Cardiac fibroblast (primary cell): Measurements from ENCODE around the gene GGTLC1.
"Not testable (repeated sequence)": the region's sequence is repeated elsewhere in the genome, so short reads cannot be mapped to it uniquely, and the experiment has no call there.

Experiments
- DNase-seq, 2 donors: peaks; one replicate each; pipeline versions ENCODE4 v3.0.0 to v3.0.0-alpha.2; 2010; ENCODE audit warnings: low read depth in 2 of 2
- H3K4me3 ChIP-seq, 2 donors: replicated peaks in 1 of 2; 1 replicate in 1 of 2; 2 replicates in 1 of 2; pipeline ENCODE4 v1.5.1; 2011; ENCODE audit warnings: low read depth in 2 of 2, low read length in 2 of 2, mild to moderate bottlenecking in 2 of 2, moderate library complexity in 1 of 2
- TF ChIP-seq, protein P1 (sequence below): IDR thresholded peaks from one replicate; pipeline ENCODE4 v1.5.1; 2011; ENCODE audit warnings: low read depth, mild to moderate bottlenecking, low read length, inconsistent platforms

Gene GGTLC1

DNA sequence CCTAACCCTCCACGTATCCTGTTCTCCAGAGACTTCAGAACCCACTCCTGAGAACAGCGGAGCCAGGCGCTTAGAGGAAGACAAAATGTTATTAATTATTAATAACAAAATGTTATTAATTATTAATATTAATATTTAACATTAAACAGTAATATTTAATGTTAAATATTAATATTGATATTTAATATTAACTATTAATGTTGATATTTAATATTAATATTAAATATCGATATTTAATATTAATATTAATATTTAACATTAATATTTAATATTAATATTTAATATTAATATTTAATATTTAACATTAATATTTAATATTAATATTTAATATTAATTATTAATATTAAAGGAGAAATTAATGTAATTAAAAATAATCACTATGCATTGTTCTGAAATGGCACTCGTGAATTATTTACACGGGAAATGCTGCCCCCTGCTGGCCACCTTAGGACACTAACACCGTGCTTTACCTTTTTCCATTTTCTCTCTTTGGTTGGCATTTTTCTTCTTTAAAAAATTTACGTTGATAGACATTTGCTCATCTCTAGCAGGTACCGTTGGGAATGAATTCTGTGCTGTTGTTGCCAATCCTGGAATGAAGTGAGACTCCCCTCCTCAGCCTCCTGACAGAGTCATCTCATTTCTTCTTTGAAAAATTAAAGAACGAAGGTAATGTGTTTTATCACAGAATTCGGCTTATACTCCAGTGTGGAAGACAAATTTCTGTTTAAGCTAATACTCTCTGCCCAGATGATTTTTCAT lies 7.5 kb upstream of the GGTLC1 start:
- H3K4me3 ChIP-seq, result no peak overlapping the region
- DNase-seq, result peak; percentile 50 to 54
- TF ChIP-seq, protein P1, sequence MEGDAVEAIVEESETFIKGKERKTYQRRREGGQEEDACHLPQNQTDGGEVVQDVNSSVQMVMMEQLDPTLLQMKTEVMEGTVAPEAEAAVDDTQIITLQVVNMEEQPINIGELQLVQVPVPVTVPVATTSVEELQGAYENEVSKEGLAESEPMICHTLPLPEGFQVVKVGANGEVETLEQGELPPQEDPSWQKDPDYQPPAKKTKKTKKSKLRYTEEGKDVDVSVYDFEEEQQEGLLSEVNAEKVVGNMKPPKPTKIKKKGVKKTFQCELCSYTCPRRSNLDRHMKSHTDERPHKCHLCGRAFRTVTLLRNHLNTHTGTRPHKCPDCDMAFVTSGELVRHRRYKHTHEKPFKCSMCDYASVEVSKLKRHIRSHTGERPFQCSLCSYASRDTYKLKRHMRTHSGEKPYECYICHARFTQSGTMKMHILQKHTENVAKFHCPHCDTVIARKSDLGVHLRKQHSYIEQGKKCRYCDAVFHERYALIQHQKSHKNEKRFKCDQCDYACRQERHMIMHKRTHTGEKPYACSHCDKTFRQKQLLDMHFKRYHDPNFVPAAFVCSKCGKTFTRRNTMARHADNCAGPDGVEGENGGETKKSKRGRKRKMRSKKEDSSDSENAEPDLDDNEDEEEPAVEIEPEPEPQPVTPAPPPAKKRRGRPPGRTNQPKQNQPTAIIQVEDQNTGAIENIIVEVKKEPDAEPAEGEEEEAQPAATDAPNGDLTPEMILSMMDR, result peak; percentile 67

DNA sequence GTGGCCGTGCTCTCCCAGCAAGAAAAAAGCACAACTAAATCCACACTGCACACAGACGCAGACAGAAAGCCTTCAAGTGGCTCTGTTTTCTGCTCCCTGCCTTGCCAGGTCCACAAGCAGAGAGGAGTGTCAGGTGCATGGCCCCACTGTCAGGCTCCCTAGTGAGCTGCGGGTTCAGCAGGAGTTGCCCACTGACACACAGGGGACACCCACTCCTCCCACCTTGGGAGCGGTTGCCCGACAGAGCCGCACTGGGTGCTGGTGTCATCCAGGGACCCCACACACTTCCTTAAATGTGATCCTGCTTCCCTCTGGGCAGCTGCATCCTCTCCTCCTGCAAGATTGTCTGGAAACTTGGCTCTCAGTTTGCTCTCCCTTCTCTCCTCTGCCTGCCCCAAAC lies 6.7 kb upstream of the GGTLC1 start:
- H3K4me3 ChIP-seq, DNase-seq: not testable (repeated sequence)

DNA sequence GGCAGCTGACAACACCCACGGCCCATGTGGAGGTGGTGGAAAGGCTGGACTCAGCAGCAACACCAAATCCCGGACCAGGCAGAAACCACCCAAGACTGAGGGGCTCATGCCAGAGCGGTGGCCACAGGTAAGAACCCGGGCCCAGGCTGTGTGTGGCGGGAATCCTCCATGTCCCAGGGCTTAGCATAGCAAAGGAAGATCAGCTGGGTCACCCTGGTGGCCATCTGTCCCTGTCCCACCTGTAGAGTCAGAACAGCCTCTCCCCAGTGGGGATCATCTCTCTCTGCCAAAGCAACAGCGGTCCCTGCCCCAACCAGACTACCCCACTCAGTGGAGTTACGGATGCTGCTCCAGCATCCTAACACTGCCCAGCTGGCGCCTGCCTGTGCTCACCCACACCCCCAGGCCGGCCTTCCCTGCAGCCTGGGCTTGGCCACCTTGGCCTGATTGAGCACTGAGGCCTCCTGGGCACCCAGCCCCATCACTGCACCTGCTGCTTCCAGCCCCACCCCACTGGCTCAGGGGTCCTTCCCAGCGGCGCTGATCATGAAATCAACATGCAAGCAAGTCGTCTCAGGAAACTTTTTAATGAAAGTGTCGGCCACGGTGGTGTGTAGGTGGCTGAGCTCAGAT lies 5.5 kb upstream of the GGTLC1 start:
- DNase-seq, H3K4me3 ChIP-seq: not testable (repeated sequence)

DNA sequence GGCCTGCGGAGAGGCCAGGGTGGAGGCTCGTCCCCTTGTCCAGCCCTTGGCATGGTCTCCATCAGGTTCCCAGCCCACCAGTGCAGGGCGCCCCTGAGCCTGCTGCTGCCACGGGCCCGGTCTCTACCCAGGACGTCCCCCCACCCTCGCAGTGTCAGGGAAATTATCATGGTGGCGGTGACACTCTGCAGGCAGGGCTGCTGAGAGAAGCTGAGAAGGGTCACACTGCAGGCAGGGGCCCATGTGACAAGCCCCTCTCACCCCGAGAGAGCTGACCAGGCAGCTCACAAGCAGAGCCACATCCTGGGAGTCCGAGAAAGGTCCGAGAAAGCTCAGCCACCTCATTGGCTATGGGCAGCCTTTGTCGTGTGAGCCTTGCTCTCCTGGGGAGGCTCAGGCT lies 4.9 kb upstream of the GGTLC1 start:
- DNase-seq, H3K4me3 ChIP-seq: not testable (repeated sequence)

DNA sequence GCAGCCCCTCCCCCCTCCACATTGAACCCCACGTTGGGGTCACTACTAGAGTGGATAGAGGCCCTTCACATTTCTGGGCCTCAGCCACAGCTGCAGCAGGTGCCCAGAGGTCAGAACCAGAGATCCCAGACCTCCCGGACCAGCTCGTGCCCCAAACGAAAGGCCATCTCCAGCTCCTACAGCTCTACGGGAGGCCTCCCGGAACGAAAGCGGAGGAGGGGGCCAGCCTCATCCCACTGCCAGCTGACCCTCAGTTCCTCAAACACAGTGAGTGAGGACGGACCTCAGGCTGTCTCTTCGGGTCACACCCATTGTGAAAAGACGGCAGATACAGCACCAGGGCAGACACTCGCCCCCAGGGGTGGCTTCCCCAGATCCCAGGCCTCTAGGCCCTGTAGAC lies 1.7 kb upstream of the GGTLC1 start:
- H3K4me3 ChIP-seq, DNase-seq: not testable (repeated sequence)

- not testable (repeated sequence) for H3K4me3 ChIP-seq, DNase-seq
Observed at GRCh38 chr20:23988966-23989365, 387 bp upstream of the GGTLC1 start.

DNA sequence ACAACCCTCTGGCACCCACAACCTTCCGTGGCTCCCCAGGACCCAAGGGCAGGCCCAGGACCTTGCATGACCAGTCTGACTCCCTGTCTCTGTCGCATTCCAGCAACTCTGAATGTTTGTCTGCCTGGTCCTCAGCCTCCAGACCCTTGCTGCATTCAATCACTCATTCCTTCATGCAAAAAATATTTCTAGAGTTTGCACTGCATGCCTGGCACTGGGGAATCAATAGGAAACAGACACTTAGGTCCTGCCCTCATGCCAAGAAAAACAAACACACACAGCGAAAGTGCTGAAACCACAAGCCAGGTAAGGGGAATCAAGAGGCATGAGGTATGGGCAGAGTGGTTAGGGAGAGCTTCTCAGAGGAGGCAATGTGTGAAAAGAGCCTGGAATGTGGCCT lies 1.9 kb downstream of the GGTLC1 start:
- DNase-seq, H3K4me3 ChIP-seq: not testable (repeated sequence)

- DNase-seq, H3K4me3 ChIP-seq: not testable (repeated sequence)
Observed at GRCh38 chr20:23986310-23986709, 2.3 kb downstream of the GGTLC1 start.

DNA sequence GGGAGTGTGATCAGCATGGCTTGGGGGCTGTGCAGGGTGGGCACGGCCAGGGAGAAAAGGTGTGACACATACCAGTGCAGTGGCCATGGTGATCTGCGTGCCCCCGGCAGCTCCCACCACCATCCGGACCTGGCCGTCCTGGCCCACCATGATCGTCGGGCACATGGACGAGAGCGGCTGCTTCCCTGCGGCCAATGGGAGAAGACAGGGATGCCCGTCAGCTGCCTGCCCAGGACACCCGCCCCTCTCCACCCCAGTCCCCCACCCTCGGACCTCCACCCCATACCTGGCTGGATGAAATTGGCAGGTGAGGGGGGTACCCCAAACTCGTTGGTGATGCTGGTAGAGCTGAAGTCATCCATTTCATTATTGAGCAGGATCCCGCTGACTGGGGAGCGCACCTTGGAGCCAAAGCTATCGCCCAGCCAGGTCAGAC lies 2.8 kb downstream of the GGTLC1 start:
- DNase-seq, H3K4me3 ChIP-seq: not testable (repeated sequence)

- DNase-seq, H3K4me3 ChIP-seq: not testable (repeated sequence)
Observed at GRCh38 chr20:23985066-23985789, 3.4 kb downstream of the GGTLC1 start.

GRCh38 chr20:23984476-23985023 lies 4.0 kb downstream of the GGTLC1 start:
- DNase-seq, H3K4me3 ChIP-seq: not testable (repeated sequence)

DNA sequence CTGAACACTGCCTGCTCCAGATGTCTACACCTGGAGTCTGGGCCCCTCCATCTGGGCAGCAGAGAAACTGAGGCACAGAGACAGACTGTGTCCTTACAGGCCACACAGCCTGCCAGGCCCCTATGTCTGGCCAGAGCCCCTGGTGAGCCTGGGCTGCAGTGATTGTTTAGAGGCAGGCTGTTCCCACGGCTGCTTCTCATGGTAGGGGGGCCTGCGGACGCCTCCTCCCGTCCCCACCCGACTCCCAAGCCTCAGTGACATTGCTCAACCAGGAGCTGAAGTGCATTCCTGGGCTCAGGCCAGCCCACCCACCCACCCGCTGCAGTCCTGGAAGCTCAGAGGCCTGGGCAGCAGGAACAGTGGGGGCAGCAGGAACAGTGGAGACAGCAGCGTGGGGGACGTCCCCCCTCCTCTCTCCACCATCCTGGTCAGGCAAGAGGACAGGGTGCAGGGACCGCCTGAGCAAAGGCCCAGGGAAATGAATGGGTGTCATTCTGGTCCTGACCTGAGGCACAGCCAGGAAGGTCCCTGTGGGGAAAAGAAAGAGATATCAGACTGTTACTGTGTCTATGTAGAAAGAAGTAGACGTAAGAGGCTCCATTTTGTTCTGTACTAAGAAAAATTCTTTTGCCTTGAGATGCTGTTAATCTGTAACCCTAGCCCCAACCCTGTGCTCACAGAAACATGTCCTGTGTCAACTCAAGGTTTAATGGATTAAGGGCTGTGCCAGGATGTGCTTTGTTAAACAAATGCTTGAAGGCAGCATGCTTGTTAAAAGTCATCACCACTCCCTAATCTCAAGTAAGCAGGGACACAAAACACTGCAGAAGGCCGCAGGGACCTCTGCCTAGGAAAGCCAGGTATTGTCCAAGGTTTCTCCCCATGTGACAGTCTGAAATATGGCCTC lies 6.2 kb downstream of the GGTLC1 start:
- not testable (repeated sequence) for DNase-seq, H3K4me3 ChIP-seq

DNA sequence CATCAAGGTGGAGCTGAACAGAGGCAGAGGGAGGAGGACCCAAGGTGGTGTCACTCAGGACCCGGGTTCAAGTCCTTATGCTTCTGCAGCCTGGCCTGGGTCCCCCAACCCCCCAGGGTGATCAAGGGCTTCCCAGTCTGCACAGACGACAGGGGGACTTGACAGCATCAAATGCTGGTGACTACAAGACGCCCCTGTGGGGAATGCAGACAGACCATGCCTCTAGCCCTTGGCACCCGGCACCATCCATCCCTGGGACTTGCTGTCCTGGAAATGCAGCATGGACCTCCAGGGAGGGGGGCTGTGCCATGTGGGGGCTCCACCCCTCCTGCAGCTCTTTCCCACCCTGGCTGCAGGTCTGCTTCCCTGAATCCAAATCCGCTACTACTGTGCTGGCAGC lies 7.1 kb downstream of the GGTLC1 start:
- not testable (repeated sequence) for DNase-seq, H3K4me3 ChIP-seq

- DNase-seq, result peak in 1 of 2 donors; percentile 8
- not testable (repeated sequence) for H3K4me3 ChIP-seq
Observed at GRCh38 chr20:23981014-23981413, 7.6 kb downstream of the GGTLC1 start.

DNA sequence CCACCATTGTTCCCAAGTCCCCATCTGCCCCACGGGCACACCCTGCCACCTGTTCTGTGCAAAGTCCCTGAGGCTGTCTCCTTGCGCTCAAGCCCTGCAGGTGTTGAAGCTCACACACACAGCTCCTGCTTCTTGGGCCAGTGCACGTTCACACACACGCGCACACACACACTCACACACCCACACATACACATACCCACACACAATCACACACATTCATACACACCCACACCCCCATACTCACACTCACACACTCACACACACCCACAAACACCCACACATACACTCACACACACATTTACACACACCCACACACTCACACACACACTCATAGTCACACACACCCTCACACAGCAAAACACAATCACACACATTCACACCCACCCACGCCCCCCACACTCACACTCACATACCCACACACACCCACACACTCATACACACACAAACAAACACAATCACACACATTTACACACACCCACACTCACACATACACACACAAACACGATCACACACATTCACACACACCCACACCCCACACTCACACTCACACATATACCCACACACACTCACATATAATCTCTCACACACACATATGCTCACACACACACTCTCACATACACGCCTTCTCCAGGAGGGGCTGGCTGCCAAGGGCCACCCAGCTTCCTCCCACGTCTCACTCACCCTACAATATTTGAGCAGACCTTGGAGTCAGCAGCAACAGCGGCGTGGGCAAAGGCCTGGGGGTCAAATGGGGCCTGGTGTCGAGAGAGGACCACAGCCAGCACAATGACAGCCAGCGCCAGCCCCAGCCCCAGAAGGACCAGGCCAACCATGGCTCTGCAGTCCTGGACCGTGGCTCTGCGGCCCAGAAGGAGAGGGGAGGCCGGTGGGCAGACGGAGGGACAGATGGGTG lies 8.4 kb downstream of the GGTLC1 start:
- DNase-seq, H3K4me3 ChIP-seq: not testable (repeated sequence)
